ENCODE data around the gene TROAP. TPM values are rescaled to one million over a fixed set of nuclear protein-coding genes. Genes with fewer than 3 reads are reported as not detected.

Gene TROAP
- total and polyA plus RNA-seq, 9 of the 15 experiments (the other 6 are each of a cell fraction or from before 2014, with no cell fraction given), result 46.4 to 171 (median 59.8) TPM

DNA sequence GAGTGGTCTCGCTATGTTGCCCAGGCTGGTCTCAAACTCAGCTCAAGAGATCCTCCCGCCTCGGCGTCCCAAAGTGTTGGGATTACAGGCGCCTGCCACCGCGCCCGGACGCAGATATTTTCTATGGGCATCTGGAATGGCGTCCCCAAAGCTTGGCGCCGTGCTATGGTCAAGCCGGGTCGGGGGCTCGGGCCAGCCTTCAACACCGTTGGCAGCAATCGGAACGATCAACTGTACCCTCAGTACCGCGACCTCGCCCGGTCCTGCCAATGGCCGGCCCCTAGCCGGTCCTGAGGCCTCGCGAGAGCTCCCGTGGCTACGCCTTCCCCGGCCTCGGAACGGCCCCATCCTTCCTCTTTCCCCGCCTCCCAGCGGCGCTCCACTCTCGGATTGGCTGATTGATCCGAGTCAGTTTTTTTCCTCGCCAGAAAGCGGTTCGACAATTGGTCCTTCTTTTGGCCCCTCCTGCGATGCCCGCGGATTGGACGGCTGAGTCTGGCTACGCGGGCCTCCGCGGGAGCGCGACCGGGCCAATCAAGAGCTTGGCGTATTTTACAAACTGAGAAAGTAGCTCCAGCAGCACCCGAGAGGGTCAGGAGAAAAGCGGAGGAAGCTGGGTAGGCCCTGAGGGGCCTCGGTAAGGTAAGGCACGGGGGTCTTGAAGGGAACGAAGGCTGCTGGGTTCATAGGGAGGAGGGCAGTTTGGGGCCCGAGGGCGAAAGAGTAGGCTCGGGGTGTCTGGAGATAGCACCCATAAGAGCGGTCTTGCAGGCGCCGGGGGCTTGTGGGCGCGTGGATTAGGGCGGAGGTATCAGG, at the start of gene TROAP (continued):
- TF ChIP-seq, protein P1, sequence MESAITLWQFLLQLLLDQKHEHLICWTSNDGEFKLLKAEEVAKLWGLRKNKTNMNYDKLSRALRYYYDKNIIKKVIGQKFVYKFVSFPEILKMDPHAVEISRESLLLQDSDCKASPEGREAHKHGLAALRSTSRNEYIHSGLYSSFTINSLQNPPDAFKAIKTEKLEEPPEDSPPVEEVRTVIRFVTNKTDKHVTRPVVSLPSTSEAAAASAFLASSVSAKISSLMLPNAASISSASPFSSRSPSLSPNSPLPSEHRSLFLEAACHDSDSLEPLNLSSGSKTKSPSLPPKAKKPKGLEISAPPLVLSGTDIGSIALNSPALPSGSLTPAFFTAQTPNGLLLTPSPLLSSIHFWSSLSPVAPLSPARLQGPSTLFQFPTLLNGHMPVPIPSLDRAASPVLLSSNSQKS (CRISPR knock-in tag; IDR thresholded peaks at IDR 0.05), result no peak
- TF ChIP-seq SREBF1 (IDR thresholded peaks at IDR 0.05; ENCODE audit: borderline replicate concordance, low read depth, low read length) (no peak), FIP1L1 (IDR thresholded peaks at IDR 0.05; ENCODE audit: low read depth, low read length, poor library complexity, severe bottlenecking) (no peak), ZNF830 (CRISPR knock-in tag; IDR thresholded peaks at IDR 0.05) (no peak), ZKSCAN1 (IDR thresholded peaks at IDR 0.05; ENCODE audit: low read depth, low read length) (no peak), MYNN (IDR thresholded peaks at IDR 0.05) (no peak), MYNN (CRISPR knock-in tag; IDR thresholded peaks at IDR 0.05) (no peak), SLC30A9 (CRISPR knock-in tag; IDR thresholded peaks at IDR 0.05) (no peak), MYBL2 (IDR thresholded peaks at IDR 0.05; ENCODE audit: low read depth) (peak; percentile 94), MYBL2 (CRISPR knock-in tag; IDR thresholded peaks at IDR 0.05; ENCODE audit: borderline replicate concordance) (no peak)
- TF ChIP-seq, protein P2, sequence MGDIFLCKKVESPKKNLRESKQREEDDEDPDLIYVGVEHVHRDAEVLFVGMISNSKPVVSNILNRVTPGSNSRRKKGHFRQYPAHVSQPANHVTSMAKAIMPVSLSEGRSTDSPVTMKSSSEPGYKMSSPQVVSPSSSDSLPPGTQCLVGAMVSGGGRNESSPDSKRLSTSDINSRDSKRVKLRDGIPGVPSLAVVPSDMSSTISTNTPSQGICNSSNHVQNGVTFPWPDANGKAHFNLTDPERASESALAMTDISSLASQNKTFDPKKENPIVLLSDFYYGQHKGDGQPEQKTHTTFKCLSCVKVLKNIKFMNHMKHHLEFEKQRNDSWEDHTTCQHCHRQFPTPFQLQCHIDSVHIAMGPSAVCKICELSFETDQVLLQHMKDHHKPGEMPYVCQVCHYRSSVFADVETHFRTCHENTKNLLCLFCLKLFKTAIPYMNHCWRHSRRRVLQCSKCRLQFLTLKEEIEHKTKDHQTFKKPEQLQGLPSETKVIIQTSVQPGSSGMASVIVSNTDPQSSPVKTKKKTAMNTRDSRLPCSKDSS (IDR thresholded peaks at IDR 0.05; ENCODE audit: low read depth, partially characterized antibody), result no peak
- TF ChIP-seq, protein P3, sequence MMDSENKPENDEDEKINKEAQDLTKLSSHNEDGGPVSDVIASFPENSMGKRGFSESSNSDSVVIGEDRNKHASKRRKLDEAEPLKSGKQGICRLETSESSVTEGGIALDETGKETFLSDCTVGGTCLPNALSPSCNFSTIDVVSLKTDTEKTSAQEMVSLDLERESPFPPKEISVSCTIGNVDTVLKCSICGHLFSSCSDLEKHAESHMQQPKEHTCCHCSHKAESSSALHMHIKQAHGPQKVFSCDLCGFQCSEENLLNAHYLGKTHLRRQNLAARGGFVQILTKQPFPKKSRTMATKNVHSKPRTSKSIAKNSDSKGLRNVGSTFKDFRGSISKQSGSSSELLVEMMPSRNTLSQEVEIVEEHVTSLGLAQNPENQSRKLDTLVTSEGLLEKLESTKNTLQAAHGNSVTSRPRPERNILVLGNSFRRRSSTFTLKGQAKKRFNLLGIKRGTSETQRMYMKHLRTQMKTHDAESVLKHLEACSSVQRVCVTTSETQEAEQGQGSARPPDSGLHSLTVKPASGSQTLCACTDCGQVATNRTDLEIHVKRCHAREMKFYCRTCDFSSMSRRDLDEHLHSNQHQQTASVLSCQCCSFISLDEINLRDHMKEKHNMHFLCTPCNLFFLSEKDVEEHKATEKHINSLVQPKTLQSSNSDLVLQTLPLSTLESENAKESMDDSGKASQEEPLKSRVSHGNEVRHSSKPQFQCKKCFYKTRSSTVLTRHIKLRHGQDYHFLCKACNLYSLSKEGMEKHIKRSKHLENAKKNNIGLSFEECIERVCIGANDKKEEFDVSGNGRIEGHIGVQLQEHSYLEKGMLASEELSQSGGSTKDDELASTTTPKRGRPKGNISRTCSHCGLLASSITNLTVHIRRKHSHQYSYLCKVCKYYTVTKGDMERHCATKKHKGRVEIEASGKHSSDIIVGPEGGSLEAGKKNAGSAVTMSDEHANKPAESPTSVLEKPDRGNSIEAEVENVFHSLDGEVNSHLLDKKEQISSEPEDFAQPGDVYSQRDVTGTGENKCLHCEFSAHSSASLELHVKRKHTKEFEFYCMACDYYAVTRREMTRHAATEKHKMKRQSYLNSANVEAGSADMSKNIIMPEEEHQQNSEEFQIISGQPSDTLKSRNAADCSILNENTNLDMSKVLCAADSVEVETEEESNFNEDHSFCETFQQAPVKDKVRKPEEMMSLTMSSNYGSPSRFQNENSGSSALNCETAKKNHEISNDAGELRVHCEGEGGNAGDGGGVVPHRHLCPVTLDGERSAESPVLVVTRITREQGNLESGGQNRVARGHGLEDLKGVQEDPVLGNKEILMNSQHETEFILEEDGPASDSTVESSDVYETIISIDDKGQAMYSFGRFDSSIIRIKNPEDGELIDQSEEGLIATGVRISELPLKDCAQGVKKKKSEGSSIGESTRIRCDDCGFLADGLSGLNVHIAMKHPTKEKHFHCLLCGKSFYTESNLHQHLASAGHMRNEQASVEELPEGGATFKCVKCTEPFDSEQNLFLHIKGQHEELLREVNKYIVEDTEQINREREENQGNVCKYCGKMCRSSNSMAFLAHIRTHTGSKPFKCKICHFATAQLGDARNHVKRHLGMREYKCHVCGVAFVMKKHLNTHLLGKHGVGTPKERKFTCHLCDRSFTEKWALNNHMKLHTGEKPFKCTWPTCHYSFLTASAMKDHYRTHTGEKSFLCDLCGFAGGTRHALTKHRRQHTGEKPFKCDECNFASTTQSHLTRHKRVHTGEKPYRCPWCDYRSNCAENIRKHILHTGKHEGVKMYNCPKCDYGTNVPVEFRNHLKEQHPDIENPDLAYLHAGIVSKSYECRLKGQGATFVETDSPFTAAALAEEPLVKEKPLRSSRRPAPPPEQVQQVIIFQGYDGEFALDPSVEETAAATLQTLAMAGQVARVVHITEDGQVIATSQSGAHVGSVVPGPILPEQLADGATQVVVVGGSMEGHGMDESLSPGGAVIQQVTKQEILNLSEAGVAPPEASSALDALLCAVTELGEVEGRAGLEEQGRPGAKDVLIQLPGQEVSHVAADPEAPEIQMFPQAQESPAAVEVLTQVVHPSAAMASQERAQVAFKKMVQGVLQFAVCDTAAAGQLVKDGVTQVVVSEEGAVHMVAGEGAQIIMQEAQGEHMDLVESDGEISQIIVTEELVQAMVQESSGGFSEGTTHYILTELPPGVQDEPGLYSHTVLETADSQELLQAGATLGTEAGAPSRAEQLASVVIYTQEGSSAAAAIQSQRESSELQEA (IDR thresholded peaks at IDR 0.05; ENCODE audit: low read depth), result no peak
- TF ChIP-seq, protein P4, sequence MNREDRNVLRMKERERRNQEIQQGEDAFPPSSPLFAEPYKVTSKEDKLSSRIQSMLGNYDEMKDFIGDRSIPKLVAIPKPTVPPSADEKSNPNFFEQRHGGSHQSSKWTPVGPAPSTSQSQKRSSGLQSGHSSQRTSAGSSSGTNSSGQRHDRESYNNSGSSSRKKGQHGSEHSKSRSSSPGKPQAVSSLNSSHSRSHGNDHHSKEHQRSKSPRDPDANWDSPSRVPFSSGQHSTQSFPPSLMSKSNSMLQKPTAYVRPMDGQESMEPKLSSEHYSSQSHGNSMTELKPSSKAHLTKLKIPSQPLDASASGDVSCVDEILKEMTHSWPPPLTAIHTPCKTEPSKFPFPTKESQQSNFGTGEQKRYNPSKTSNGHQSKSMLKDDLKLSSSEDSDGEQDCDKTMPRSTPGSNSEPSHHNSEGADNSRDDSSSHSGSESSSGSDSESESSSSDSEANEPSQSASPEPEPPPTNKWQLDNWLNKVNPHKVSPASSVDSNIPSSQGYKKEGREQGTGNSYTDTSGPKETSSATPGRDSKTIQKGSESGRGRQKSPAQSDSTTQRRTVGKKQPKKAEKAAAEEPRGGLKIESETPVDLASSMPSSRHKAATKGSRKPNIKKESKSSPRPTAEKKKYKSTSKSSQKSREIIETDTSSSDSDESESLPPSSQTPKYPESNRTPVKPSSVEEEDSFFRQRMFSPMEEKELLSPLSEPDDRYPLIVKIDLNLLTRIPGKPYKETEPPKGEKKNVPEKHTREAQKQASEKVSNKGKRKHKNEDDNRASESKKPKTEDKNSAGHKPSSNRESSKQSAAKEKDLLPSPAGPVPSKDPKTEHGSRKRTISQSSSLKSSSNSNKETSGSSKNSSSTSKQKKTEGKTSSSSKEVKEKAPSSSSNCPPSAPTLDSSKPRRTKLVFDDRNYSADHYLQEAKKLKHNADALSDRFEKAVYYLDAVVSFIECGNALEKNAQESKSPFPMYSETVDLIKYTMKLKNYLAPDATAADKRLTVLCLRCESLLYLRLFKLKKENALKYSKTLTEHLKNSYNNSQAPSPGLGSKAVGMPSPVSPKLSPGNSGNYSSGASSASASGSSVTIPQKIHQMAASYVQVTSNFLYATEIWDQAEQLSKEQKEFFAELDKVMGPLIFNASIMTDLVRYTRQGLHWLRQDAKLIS (CRISPR knock-in tag; IDR thresholded peaks at IDR 0.05), result no peak

Measured in K562 (cell line).